Ovary (tissue), 9 donors: ENCODE data around the gene MCM9. TPM values are rescaled to one million over a fixed set of nuclear protein-coding genes. Genes with fewer than 3 reads are reported as not detected.

Experiments used
- DNase-seq, 5 donors: peaks; one replicate each; pipeline ENCODE4 v3.0.0-alpha.2; 2019 to 2020
- H3K27ac ChIP-seq, 2 donors: fragments of 200-600 bp; one replicate each; pipeline versions ENCODE4 v1.5.1 to v1.8.0; 2019 to 2022
- H3K27me3 ChIP-seq: fragments of 200-600 bp; one replicate; pipeline ENCODE4 v1.8.0; 2022
- H3K36me3 ChIP-seq: fragments of 200-600 bp; sonication (generic); one replicate; pipeline ENCODE4 v1.5.1; 2019
- H3K4me1 ChIP-seq: one replicate; pipeline ENCODE4 v1.8.1; 2013; ENCODE audit warnings: mild to moderate bottlenecking, moderate library complexity; ENCODE audit not compliant: insufficient read depth
- H3K4me3 ChIP-seq: fragments of 200-600 bp; sonication (generic); one replicate; pipeline ENCODE4 v1.5.1; 2017
- H3K9me3 ChIP-seq, 2 donors: fragments of 200-600 bp in 1 of 2; sonication (generic) in 1 of 2; one replicate each; pipeline versions ENCODE4 v1.5.1 to v1.8.1; 2013 to 2019; ENCODE audit warnings: mild to moderate bottlenecking in 1 of 2, moderate library complexity in 1 of 2
- CTCF ChIP-seq, 3 donors: fragments of 450-650 bp in 2 of 3; fragments of 200-600 bp in 1 of 3; IDR thresholded peaks; one replicate each; pipeline versions ENCODE4 v1.5.1 to v1.8.0; 2016 to 2022; ENCODE audit warnings: antibody characterized with exemption in 3 of 3, mild to moderate bottlenecking in 1 of 3
- EP300 ChIP-seq: sonication (generic); formaldehyde crosslinking; IDR thresholded peaks from one replicate; pipeline ENCODE4 v1.6.1; 2017; ENCODE audit warnings: antibody characterized with exemption
- POLR2A ChIP-seq: fragments of 450-650 bp; IDR thresholded peaks from one replicate; pipeline ENCODE4 v1.6.1; 2017; ENCODE audit warnings: antibody characterized with exemption, mild to moderate bottlenecking, moderate library complexity
- WGBS, 3 donors: extraction: QIAGEN DNeasy Blood & Tissue Kit in 1 of 3; methylation state at CpG; one replicate each; pipeline versions ENCODE4 v1.1.5 to v1.1.7; 2013 to 2017; 5-methylcytosine and 5-hydroxymethylcytosine counted together
- intact Hi-C, 4 donors: fragments of 100-400 bp; cut with DNase I; formaldehyde crosslinking; loops; one replicate each; pipeline versions ENCODE4 v1.11.0 to v1.15.1; 2022 to 2023
- polyA plus RNA-seq, 2 donors: library from polyadenylated mRNA; stranded (reverse); fragments of 200-250 nt in 1 of 2; fragments of 350-450 nt in 1 of 2; fragmentation: Illumina TruSeq in 1 of 2; extraction: RNeasy Lipid Tissue Mini Kit (QIAGEN cat#74804) in 1 of 2; gene quantifications; one replicate each; pipeline ENCODE4 v1.2.3, GENCODE V29; 2013 to 2014
- total RNA-seq, 7 donors: library from RNA; depleted of rRNA in 2 of 7; stranded (reverse); fragments of >200 nt in 2 of 7; fragmentation: NEBNext Ultra II Directional in 3 of 7; extraction: Animal tissue kit (Norgen Biotek cat#: 25700) in 3 of 7; gene quantifications; one replicate each; pipeline versions ENCODE4 v1.1.0 to v1.2.4, GENCODE V29; 2016 to 2023
- donor health status: DM: no; HTN: no; CAD: no; lungs with moderate emphysema.
- donor health status: DM: no; HTN: no; CAD: no.
- donor health status: Bipolar disorder and iron deficiency.
- donor health status: DM: yes; HTN: yes; CAD: no.
- donor health status: DM: no; HTN: no; CAD: no.
- donor health status: DM: yes; HTN: yes; CAD: no.

MCM9 gene
- total and polyA plus RNA-seq, 9 donors: 5.5 to 17.5 (median 11.2) TPM

- H3K4me1 ChIP-seq: no peaks in the 10 kb centered on the region
- H3K27ac ChIP-seq: no peak overlapping the region
- H3K4me3 ChIP-seq: no peak overlapping the region
- H3K36me3 ChIP-seq: no peaks in the 10 kb centered on the region
- TF ChIP-seq POLR2A (no peak), CTCF (IDR thresholded peaks at IDR 0.05) (no peak), EP300 (no peak)
- DNase-seq: no peak
- intact Hi-C loops: no loop called here
- H3K9me3 ChIP-seq: no peaks in the 10 kb centered on the region
- no peaks in the 10 kb centered on the region for H3K27me3 ChIP-seq
- 56 to 71% (median 60%) methylated on average over 1 of the region's 1 CpG for WGBS, 3 donors
These were observed 26.5 kb downstream of the MCM9 start for GRCh38 chr6:118908441-118908840.

- Histone ChIP-seq H3K4me3 (no peak overlapping the region), H3K36me3 (no peaks in the 10 kb centered on the region), H3K27me3 (no peaks in the 10 kb centered on the region), H3K27ac (no peak overlapping the region), H3K4me1 (no peaks in the 10 kb centered on the region), H3K9me3 (no peaks in the 10 kb centered on the region)
- no peak for DNase-seq
- no peak for TF ChIP-seq EP300
- TF ChIP-seq POLR2A: no peak
- no peak for TF ChIP-seq CTCF (IDR thresholded peaks at IDR 0.05)
- intact Hi-C loops: no loop called here
- WGBS, 3 donors: 93 to 97% (median 96%) methylated on average over 4 of the region's 4 CpGs
These were observed 29.1 kb downstream of the MCM9 start for GRCh38 chr6:118905851-118906250.

GRCh38 chr6:118905084-118905483 lies 29.9 kb downstream of the MCM9 start:
- no peak overlapping the region for H3K27ac ChIP-seq
- TF ChIP-seq EP300: no peak
- no peak for TF ChIP-seq POLR2A
- TF ChIP-seq CTCF (IDR thresholded peaks at IDR 0.05): no peak
- H3K9me3 ChIP-seq: no peaks in the 10 kb centered on the region
- intact Hi-C loops: no loop called here
- peaks cover 3% of the 10 kb centered on the region for H3K4me1 ChIP-seq
- no peaks in the 10 kb centered on the region for H3K27me3 ChIP-seq
- H3K4me3 ChIP-seq: no peak overlapping the region
- no peak for DNase-seq
- no peaks in the 10 kb centered on the region for H3K36me3 ChIP-seq

GRCh38 chr6:118903691-118904090 lies 31.3 kb downstream of the MCM9 start:
- H3K27ac ChIP-seq: no peak overlapping the region
- DNase-seq: no peak
- H3K4me3 ChIP-seq: no peak overlapping the region
- H3K9me3 ChIP-seq: no peaks in the 10 kb centered on the region
- H3K27me3 ChIP-seq: no peaks in the 10 kb centered on the region
- 89 to 92% (median 90%) methylated on average over 6 of the region's 6 CpGs for WGBS, 3 donors
- TF ChIP-seq CTCF (IDR thresholded peaks at IDR 0.05): no peak
- no peak for TF ChIP-seq EP300
- TF ChIP-seq POLR2A: no peak
- H3K36me3 ChIP-seq: no peaks in the 10 kb centered on the region
- peaks cover 6% of the 10 kb centered on the region for H3K4me1 ChIP-seq
- intact Hi-C loops: no loop called here

- H3K36me3 ChIP-seq: no peaks in the 10 kb centered on the region
- no peak overlapping the region for H3K27ac ChIP-seq
- peaks cover 10% of the 10 kb centered on the region for H3K4me1 ChIP-seq
- WGBS, 3 donors: 26 to 34% (median 28%) methylated on average over 2 of the region's 2 CpGs
- H3K4me3 ChIP-seq: no peak overlapping the region
- TF ChIP-seq POLR2A (no peak), CTCF (IDR thresholded peaks at IDR 0.05) (no peak), EP300 (no peak)
- no peaks in the 10 kb centered on the region for H3K9me3 ChIP-seq
- H3K27me3 ChIP-seq: no peaks in the 10 kb centered on the region
- intact Hi-C loops: no loop called here
- no peak for DNase-seq
These were observed 31.8 kb downstream of the MCM9 start for GRCh38 chr6:118903138-118903537.
